GM19467 (cell line): ENCODE results near the gene MGRN1.

Experiments used
- ATAC-seq: cut with Tn5 transposase; IDR thresholded peaks from one replicate; pipeline ENCODE4 v1.9.1; 2021; ENCODE audit warnings: mild to moderate bottlenecking, moderate library complexity; ENCODE audit not compliant: unreplicated experiment

Gene MGRN1

DNA sequence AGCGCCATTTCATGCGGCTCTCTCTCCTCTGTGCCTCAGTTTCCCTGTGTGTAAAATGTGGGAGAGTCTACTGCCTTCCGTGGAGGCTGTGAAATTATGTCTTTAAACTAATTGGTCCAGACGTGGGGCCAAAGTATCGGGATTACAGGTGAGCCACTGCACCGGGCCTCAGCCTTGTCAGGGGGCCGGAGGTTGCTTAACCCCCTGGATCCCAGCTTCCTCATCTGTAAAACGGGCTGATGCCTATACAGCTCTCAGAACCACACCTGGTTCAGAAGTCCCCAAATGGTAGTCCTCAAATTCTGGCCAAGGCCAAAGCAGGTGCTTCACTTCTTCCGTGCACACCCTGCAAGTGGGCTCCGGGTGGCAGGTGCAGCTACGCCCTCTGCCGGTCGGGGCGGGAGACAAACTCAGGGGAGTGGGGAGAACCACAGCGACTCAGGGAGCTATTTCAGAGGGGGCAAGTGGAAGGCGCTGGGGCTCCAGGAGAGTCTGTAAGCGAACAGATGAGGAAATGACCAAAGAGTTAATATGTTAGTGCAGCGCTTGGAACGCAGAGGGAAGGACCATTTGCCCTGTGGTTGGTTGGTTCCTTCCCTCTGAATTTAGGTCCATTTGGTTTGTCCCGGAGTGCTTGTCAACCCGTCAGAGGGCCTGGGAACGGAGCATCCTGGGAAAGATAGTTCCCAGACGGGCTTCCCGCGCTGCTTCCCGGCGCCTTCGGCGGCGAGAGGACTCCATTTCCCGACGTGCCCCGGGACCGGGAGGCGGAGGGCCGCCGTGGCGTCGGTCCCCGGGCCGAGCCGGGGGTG is at the start of gene MGRN1:
MGRN1 (plus strand) TSS at position 812 of the 812 bp plus-strand sequence. CDS start 135 bp downstream, outside the sequence.
- ATAC-seq: peak; percentile 70

DNA sequence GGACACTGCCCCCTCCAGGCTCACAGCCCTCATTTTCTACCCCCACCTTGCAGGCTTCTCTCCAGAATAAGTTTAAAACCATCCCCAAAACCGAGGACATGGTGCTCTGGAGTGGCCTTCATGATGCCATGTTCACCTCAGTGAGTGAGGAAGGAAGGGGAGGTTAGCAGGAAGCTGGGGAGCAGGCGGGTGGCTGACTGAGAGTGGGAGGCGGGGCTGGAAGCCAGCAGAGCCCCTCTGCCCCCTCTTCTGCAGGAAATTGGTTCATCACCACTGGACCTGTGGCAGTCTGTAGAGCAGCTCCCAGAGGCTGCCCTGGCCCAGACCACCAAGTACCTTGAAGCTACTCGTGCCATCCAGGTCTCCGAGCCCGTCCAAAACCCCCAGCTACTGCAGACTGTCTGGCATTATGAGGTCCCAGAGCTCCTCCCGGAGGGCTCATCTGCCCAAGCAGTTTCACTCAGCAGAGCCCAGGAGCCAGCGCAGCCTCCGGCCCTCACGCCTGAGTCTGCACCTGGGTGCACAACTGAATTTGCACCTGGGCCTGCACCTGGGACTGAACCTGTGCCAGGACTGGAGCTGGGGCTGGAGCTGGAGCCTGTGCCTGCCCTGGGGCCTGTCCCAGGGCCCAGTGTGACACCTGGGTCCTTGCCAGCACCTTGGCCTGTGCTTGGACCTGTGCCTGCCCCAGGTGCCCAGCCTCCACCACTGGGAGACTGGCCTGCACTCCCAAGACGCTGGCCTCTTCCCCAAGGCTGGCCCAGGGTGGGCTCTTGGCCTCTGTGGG is 49.5 kb upstream of the MGRN1 start:
- ATAC-seq: no peak

DNA sequence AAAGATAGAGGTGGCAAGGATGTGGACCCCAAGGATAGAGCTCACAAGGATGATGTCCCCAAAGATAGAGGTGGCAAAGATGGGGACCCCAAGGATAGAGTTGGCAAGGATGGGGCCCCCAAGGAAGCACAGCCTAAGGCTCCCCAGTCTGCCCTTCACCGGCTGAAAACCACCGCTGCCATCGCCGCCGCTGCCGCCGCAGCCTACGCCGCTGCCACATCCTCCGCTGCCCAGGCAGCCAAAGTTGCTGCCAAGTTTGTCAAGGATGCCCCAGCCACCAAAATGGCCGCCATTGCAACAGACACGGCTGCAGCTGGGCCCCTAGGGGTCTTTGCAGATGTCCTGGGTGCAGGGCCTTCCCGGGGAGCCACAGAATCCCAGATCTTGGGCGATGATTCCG is 48.6 kb upstream of the MGRN1 start:
- ATAC-seq: no peak

DNA sequence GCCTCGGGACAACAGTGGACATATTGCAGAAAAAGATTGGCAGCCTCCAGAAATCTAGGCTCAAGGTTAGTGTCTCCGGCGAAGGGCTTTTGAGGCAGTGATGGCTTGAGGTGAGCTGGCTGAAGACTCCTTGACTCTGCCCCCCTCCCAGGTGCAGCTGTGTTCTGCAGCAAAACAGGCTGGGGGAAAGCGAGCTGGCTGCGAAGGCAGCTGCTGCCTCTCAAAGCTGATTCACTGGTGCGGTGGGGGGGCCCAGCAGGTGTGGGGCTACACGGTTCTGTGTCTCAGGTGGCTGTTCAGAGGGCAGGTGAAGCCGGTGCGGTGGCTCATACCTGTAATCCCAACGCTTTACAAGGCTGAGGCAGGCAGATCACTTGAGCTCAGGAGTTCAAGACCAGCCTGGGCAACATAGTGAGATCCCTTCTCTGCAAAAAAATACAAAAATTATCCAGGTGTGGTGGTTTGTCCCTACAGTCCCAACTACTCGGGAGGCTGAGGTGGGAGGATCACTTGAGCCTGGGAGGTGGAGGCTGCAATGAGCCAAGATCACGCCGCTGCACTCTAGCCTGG is 45.6 kb upstream of the MGRN1 start:
- ATAC-seq: no peak

DNA sequence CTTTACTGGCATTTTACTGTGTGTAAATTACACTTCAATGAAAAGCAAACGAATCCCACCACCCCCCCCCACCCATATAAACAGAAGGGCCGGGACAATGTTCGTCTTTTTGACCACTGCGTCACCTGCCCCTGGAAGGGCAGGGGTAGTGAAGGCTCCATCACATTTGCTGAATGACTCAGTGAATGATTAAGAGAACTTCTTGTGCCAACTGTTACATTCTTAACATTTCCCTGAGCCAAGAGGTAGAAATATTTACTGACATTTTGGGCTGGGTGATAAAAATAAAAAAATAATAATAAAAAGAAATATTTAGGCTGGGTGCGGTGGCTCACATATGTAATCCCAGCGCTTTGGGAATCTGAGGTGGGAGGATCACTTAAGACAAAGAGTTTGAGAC is 44.4 kb upstream of the MGRN1 start:
- ATAC-seq: no peak

GRCh38 chr16:4583906-4584305 is 40.7 kb upstream of the MGRN1 start:
- no peak for ATAC-seq

DNA sequence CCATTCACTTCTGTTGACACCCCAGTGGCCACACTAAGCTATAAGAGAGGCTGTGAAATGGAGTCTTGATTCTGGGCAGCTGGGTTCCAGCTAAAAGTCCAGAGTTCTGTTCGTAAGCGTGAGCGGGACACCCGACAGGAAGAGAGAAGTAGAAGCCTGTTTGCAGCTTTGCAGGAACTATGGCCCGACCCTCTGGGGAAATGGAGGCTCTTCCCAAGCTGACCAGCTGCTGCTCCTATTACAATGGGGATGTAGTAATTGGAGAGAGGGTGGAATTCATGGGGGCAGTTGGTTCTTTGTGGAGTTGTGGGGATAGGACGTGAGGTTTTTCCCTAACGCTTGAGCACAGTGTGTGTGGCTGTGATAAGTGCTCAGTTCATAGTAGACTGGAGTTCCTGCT is 38.3 kb upstream of the MGRN1 start:
- no peak for ATAC-seq

- no peak for ATAC-seq
Measured at GRCh38 chr16:4588386-4588785, 36.2 kb upstream of the MGRN1 start.

DNA sequence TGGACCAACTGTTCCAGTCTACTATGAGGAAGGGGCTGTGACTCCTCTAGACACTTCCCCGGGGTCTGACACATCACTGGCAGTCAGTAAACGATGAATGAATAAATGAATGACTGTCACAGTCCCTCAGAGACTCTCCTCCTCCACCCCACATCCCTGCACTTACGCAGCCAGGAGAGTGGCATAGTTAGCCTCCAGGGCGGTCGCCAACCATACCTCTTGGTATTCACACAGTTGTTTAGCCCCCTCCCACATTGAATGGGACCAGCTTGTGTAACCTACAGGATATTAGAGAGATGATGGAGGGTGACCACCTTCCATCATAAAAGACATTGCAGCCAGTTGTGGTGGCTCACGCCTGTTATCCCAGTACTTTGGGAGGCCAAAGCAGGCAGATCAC is 35.7 kb upstream of the MGRN1 start:
- ATAC-seq: no peak

DNA sequence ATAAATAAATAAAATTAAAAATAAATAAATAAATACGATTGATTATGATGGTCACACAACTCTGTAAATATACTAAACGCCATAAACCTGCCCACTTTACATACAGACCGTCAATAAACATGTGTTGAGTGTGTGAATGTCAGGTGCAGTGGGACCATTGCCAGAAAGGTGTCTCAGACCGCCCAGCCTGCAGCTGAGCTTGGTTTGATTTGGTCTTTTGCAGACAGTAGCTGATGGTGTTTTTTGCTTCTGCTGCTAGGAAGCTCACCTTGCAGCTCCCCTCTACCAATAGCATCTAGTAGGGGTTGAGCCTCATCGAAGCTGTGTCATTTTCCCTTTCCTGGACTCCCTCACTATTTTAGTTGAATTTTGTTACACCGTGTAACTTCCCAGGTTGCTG is 33.4 kb upstream of the MGRN1 start:
- no peak for ATAC-seq

- ATAC-seq: no peak
Measured at GRCh38 chr16:4591706-4592470, 32.7 kb upstream of the MGRN1 start.

DNA sequence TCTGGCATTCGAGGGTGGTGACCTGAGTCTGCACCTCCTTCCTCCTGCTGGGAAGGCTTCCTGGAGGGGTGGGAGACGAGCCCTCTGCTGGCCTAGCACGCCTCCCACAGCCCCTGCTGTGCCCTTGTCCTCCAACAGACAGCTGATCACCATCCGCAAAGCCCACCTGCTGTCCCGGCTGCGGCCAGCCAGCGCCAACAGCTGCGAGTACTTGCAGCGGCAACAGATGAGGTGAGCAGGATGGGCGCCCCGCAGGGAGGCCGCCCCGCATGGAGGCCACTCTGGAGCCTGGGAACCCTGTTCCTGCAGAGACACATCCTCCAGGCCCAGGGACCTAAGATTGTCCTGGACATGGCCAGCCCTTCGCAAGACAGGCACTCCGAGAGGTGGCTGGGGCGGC is 31.5 kb upstream of the MGRN1 start:
- ATAC-seq: no peak

DNA sequence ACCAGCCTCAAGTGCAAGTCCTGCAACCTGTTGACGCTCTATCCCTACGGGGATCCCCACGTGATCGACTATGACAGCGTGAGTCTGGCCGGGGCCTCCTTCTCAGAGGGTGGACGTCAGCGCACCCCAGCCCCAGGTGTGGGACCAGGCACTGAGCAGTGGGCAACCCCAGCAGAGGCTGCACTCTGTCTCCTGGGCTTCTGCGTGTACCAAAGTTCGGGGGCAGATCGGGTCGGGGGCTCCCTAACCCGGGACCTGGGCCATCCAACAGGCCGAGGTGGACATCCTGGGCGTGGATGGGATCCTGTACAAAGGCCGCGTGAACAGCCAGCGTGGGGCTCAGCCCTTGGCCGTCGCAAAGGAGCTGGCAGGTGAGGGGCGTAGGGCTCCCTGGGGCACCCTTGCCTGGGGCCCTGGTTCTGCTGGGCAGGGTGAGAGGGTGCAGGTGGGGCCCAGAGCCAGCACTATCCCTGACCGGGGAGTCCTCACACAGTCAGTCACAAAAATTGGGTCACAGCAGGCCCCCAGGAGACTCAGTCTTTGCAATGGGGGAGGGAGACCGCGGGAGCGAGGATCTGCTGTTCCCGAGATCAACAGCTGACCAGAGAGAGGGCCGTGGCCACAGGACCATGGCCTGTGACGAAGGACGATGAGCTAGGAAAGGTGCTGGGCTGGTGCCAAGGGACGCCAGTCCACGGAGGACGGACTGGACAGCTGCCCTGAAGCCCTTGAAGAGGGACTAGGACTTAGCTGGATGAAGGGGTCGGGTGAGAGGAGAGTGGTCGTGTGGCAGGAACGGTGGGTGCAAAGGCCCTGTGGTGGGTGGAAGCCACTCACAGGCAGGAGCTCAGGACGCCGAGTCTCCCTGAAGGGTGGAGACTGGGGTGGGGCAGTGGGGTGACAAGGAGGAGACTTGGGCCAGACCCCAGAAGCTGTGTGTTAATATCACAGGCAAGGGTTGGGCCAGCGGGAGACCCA is 29.9 kb upstream of the MGRN1 start:
- no peak for ATAC-seq

GRCh38 chr16:4597174-4597573 is 27.5 kb upstream of the MGRN1 start:
- no peak for ATAC-seq

- ATAC-seq: no peak
Measured at GRCh38 chr16:4599037-4599436, 25.6 kb upstream of the MGRN1 start.

GRCh38 chr16:4599545-4599944 is 25.1 kb upstream of the MGRN1 start:
- ATAC-seq: no peak

DNA sequence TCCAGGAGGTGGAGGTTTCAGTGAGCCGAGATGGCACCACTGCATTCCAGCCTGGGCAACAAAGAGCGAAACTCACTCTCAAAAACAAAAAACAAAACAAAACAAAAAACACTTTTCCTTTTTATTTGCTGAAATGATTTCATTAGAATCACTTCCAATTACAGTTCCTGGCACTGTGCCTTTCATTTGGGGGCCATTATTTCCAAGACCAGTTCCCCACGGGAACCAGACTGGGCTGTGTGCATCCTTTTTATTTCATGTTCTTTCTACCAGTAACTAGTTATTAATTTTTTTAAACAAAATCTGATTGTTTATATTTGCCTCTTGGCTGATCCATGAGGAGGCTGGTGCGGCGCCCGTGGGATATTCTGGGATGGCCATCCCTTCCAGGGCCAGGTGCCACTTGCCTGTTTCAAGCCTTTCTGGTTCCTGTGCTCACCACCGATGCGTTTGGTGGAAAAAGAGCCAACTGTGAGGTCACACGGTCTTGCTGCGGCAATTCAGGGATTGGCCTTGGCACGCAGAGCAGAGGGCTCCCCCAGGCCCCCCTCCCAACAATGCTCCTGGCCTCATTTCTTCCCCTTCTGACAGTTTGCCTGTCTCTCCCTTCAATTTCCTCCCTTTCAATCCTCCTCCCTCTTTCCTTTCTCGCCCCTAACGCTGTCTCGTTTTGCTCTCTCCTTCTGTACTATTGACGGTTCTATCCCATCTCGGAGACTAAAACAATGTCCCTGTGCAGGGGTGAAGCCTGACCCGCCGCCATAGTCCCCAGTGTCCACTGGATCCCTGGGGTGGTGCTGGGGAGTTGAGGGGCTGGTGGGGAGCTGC is 23.4 kb upstream of the MGRN1 start:
- ATAC-seq: no peak

GRCh38 chr16:4601864-4602186 is 22.8 kb upstream of the MGRN1 start:
- no peak for ATAC-seq

- no peak for ATAC-seq
Measured at GRCh38 chr16:4602331-4602730, 22.3 kb upstream of the MGRN1 start.
